Measurements from ENCODE around the gene LIN9.

LIN9 gene

GRCh38 chr1:226322986-226323385 is 14.0 kb upstream of the LIN9 start:
- no peak for DNase-seq (ENCODE audit: low read depth in 3 of 3)

GRCh38 chr1:226320930-226321329 is 12.0 kb upstream of the LIN9 start:
- no peak for DNase-seq (ENCODE audit: low read depth in 3 of 3)

- no peak for DNase-seq (ENCODE audit: low read depth in 3 of 3)
These were observed 9.5 kb upstream of the LIN9 start for GRCh38 chr1:226318471-226318870.

DNA sequence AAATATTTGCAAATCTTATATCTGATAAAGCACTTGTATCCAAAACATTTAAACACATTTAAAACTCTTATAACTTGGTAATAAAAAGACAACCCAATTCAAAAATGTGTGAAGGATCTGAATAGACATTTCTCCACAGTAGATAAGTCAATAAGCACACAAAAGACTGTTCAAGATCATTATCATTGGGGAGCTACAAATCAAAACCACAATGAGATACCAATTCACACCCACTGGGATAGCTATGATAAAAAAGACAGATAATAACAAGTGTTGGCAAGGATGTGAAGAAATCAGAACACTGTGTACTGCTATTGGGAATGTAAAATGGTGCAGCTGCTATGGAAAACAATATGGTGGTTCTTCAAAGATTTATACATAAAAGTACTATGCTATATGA is 5.1 kb upstream of the LIN9 start:
- DNase-seq (ENCODE audit: low read depth in 3 of 3) = no peak

GRCh38 chr1:226312065-226312464 is 3.1 kb upstream of the LIN9 start:
- no peak for DNase-seq (ENCODE audit: low read depth in 3 of 3)

- no peak for DNase-seq (ENCODE audit: low read depth in 3 of 3)
These were observed 2.4 kb upstream of the LIN9 start for GRCh38 chr1:226311376-226311775.

GRCh38 chr1:226310637-226311195 is 1.8 kb upstream of the LIN9 start:
- no peak for DNase-seq (ENCODE audit: low read depth in 3 of 3)

GRCh38 chr1:226310245-226310540 is 1.2 kb upstream of the LIN9 start:
- DNase-seq (ENCODE audit: low read depth in 3 of 3) = no peak

DNA sequence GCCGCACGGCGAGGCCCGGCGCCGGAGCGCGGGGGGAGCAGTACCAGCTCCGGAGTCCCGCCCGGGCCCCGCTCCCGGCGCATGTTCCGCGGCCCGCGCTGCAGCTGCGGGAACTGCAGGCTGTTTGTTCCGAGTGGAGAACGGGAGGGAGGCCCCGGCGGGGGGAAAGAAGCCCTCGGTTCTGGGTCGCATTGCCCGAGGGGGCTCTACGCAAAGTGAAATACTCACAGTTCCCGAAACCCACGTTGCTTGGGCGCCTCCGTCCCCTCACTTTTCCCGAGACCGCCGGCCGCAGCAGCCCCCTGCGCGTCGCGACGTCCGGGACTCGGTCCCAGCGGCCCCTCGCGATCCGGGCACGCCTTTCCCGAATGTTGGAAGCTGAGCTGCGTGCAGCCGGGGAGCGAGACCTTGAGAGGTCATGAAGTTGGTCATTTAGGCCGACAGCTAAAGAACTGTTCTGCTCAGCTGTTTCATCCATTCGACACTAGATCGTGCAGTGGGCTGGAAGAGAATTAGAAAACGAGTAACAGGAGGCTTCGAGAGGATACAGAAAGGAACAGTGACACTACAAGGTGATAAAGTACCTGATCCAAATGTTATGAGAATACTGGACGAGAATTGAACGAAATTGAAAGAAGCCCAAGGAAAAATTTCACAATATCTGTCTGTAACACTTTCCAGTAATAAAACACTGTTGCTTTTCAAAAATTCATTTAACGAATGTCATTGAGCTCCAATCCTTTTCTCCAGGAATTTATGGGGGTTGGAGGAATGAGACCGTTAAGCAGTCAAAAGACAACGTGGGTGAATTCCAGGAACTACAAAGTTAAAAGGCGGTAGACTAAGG is 657 bp upstream of the LIN9 start:
- peak in 1 of 3 donors; percentile 4 for DNase-seq (ENCODE audit: low read depth in 3 of 3)

GRCh38 chr1:226308166-226308722 is 720 bp downstream of the LIN9 start:
- DNase-seq (ENCODE audit: low read depth in 3 of 3) = peak in 1 of 3 donors; percentile 8

GRCh38 chr1:226306425-226306824 is 2.5 kb downstream of the LIN9 start:
- no peak for DNase-seq (ENCODE audit: low read depth in 3 of 3)

DNA sequence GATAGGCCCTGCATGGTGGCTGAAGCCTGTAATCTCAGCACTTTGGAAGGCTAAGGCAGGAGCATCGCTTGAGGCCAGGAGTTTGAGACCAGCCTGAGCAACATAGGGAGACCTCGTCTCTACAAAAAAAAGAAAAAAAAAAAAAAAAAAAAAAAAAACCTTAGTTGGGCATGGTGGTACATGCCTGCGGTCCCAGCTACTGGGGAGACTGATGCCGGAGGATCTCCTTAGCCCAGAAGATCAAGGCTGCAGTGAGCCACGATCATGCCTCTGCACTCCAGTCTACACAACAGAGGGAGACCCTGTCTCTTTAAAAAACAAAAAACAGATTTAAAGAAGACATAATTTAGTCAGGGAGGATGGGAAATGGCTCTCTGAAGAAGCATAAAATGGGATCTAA is 3.8 kb downstream of the LIN9 start:
- no peak for DNase-seq (ENCODE audit: low read depth in 3 of 3)

- no peak for DNase-seq (ENCODE audit: low read depth in 3 of 3)
These were observed 4.5 kb downstream of the LIN9 start for GRCh38 chr1:226304291-226304955.

- no peak for DNase-seq (ENCODE audit: low read depth in 3 of 3)
These were observed 6.2 kb downstream of the LIN9 start for GRCh38 chr1:226302731-226303130.

GRCh38 chr1:226296911-226297310 is 12.1 kb downstream of the LIN9 start:
- no peak for DNase-seq (ENCODE audit: low read depth in 3 of 3)

GRCh38 chr1:226293553-226293920 is 15.4 kb downstream of the LIN9 start:
- DNase-seq (ENCODE audit: low read depth in 3 of 3) = no peak

- DNase-seq (ENCODE audit: low read depth in 3 of 3) = no peak
These were observed 16.0 kb downstream of the LIN9 start for GRCh38 chr1:226292874-226293552.

GRCh38 chr1:226287587-226287986 is 21.4 kb downstream of the LIN9 start:
- DNase-seq (ENCODE audit: low read depth in 3 of 3) = no peak

- DNase-seq (ENCODE audit: low read depth in 3 of 3) = no peak
These were observed 27.9 kb downstream of the LIN9 start for GRCh38 chr1:226281058-226281457.

- no peak for DNase-seq (ENCODE audit: low read depth in 3 of 3)
These were observed 29.5 kb downstream of the LIN9 start for GRCh38 chr1:226279498-226279897.

GRCh38 chr1:226277897-226278296 is 31.1 kb downstream of the LIN9 start:
- no peak for DNase-seq (ENCODE audit: low read depth in 3 of 3)

GRCh38 chr1:226276987-226277386 is 32.0 kb downstream of the LIN9 start:
- DNase-seq (ENCODE audit: low read depth in 3 of 3) = no peak
